Fibroblast of lung (primary cell): ENCODE data around the gene ACP4. TPM values are rescaled to one million over a fixed set of nuclear protein-coding genes. Genes with fewer than 3 reads are reported as not detected.

Experiments
- DNase-seq, 2 donors: peaks; one replicate each; pipeline versions ENCODE4 v3.0.0 to v3.0.0-alpha.2; 2010; ENCODE audit warnings: low read depth in 2 of 2
- H2AFZ ChIP-seq: 2 replicates; pipeline ENCODE4 v1.5.1; 2012; ENCODE audit warnings: low read length, control low read depth, inconsistent platforms
- H3K27ac ChIP-seq: 2 replicates; pipeline ENCODE4 v1.5.1; 2011; ENCODE audit warnings: low read length, control low read depth; ENCODE audit not compliant: insufficient read depth
- H3K27me3 ChIP-seq: 2 replicates; pipeline ENCODE4 v1.5.1; 2011; ENCODE audit warnings: mild to moderate bottlenecking, low read length; ENCODE audit not compliant: control insufficient read depth, insufficient read depth
- H3K36me3 ChIP-seq: 2 replicates; pipeline ENCODE4 v1.5.1; 2011; ENCODE audit warnings: low read length; ENCODE audit not compliant: control insufficient read depth, insufficient read depth
- H3K4me1 ChIP-seq: 2 replicates; pipeline ENCODE4 v1.5.1; 2011; ENCODE audit warnings: low read length; ENCODE audit not compliant: control insufficient read depth, insufficient read depth; ENCODE audit errors: extremely low read depth
- H3K4me2 ChIP-seq: 2 replicates; pipeline ENCODE4 v1.5.1; 2011; ENCODE audit warnings: low read length, control low read depth; ENCODE audit not compliant: insufficient read depth; ENCODE audit errors: extremely low read depth
- H3K4me3 ChIP-seq, 4 experiments: fragments of 200-600 bp in 1 of 4; sonication (generic) in 1 of 4; replicated peaks in 1 of 4; 2 replicates each; pipeline ENCODE4 v1.5.1; 2011 to 2016; ENCODE audit warnings: low read length in 4 of 4, low read depth in 3 of 4, mild to moderate bottlenecking in 3 of 4, control low read depth in 2 of 4, inconsistent platforms in 1 of 4, mixed read lengths in 1 of 4; ENCODE audit not compliant: insufficient read depth in 1 of 4; ENCODE audit errors: control extremely low read depth in 1 of 4
- H3K79me2 ChIP-seq: 2 replicates; pipeline ENCODE4 v1.5.1; 2012; ENCODE audit warnings: mild to moderate bottlenecking, low read length, inconsistent platforms; ENCODE audit not compliant: control insufficient read depth, insufficient read depth
- H3K9ac ChIP-seq: 2 replicates; pipeline ENCODE4 v1.5.1; 2011; ENCODE audit warnings: mild to moderate bottlenecking, low read length, control low read depth; ENCODE audit not compliant: insufficient read depth
- H3K9me3 ChIP-seq: 2 replicates; pipeline ENCODE4 v1.5.1; 2012; ENCODE audit warnings: low read depth, low read length; ENCODE audit not compliant: control insufficient read depth, insufficient read depth
- H4K20me1 ChIP-seq: 2 replicates; pipeline ENCODE4 v1.5.1; 2011; ENCODE audit warnings: low read length; ENCODE audit not compliant: control insufficient read depth, insufficient read depth; ENCODE audit errors: extremely low read depth
- CTCF ChIP-seq, 2 donors: IDR thresholded peaks in 1 of 2; conservative IDR thresholded peaks in 1 of 2; 1 replicate in 1 of 2; 2 replicates in 1 of 2; pipeline ENCODE4 v1.5.1; 2011 to 2012; ENCODE audit warnings: low read length in 2 of 2, control low read depth in 1 of 2, inconsistent platforms in 1 of 2, low read depth in 1 of 2, mild to moderate bottlenecking in 1 of 2
- EZH2 ChIP-seq: IDR thresholded peaks from 2 replicates; pipeline ENCODE4 v1.5.1; 2012; ENCODE audit warnings: low read length, control low read depth, mild to moderate bottlenecking; ENCODE audit errors: missing control alignments
- polyA plus RNA-seq, 2 donors: library from polyadenylated mRNA; depleted of rRNA in 1 of 2; stranded (reverse) in 1 of 2; unstranded in 1 of 2; fragments of >200 nt; gene quantifications; 2 replicates each; pipeline ENCODE4 v1.2.1, GENCODE V29; 2011 to 2012; ENCODE audit warnings: missing spikeins in 1 of 2
- total RNA-seq: library from RNA; depleted of rRNA; stranded (reverse); fragments of >200 nt; gene quantifications from 2 replicates; pipeline ENCODE4 v1.2.1, GENCODE V29; 2014

ACP4 gene
- total and polyA plus RNA-seq, 2 donors (not counting 1 experiment from before 2014, with no cell fraction given), result not detected

GRCh38 chr19:50827476-50827875 lies 37.3 kb downstream of the ACP4 start:
- Histone ChIP-seq H4K20me1 (no peaks in the 10 kb centered on the region), H3K9ac (no peak overlapping the region), H3K9me3 (no peaks in the 10 kb centered on the region), H3K4me2 (no peak overlapping the region), H3K79me2 (no peaks in the 10 kb centered on the region), H3K4me1 (no peaks in the 10 kb centered on the region), H3K27ac (no peak overlapping the region), H2AFZ (no peak overlapping the region), H3K36me3 (no peaks in the 10 kb centered on the region), H3K27me3 (no peaks in the 10 kb centered on the region), H3K4me3 (no peak overlapping the region)
- DNase-seq, result no peak
- TF ChIP-seq EZH2 (no peak), CTCF (conservative IDR thresholded peaks at IDR 0.05 in 1 of 2, IDR thresholded peaks at IDR 0.05 in 1 of 2; ENCODE audit: low read depth in 1 of 2, low read length in 2 of 2) (no peak)

- TF ChIP-seq CTCF (conservative IDR thresholded peaks at IDR 0.05 in 1 of 2, IDR thresholded peaks at IDR 0.05 in 1 of 2; ENCODE audit: low read depth in 1 of 2, low read length in 2 of 2) (no peak), EZH2 (no peak)
- Histone ChIP-seq H3K36me3 (no peaks in the 10 kb centered on the region), H3K27me3 (no peaks in the 10 kb centered on the region), H3K27ac (no peak overlapping the region), H4K20me1 (no peaks in the 10 kb centered on the region), H3K79me2 (no peaks in the 10 kb centered on the region), H3K4me1 (no peaks in the 10 kb centered on the region), H2AFZ (no peak overlapping the region), H3K9me3 (no peaks in the 10 kb centered on the region), H3K4me2 (no peak overlapping the region), H3K9ac (no peak overlapping the region), H3K4me3 (no peak overlapping the region)
- DNase-seq, result no peak
These were observed 39.6 kb downstream of the ACP4 start for GRCh38 chr19:50829801-50830200.

GRCh38 chr19:50830266-50831025 lies 40.2 kb downstream of the ACP4 start:
- H2AFZ ChIP-seq, result no peak overlapping the region
- DNase-seq, result no peak
- no peaks in the 10 kb centered on the region for H3K4me1 ChIP-seq
- no peak overlapping the region for H3K27ac ChIP-seq
- no peak overlapping the region for H3K4me3 ChIP-seq
- H4K20me1 ChIP-seq, result no peaks in the 10 kb centered on the region
- no peak for TF ChIP-seq EZH2
- TF ChIP-seq CTCF (conservative IDR thresholded peaks at IDR 0.05 in 1 of 2, IDR thresholded peaks at IDR 0.05 in 1 of 2; ENCODE audit: low read depth in 1 of 2, low read length in 2 of 2), result no peak
- no peak overlapping the region for H3K4me2 ChIP-seq
- H3K9ac ChIP-seq, result no peak overlapping the region
- H3K79me2 ChIP-seq, result no peaks in the 10 kb centered on the region
- H3K36me3 ChIP-seq, result no peaks in the 10 kb centered on the region
- no peaks in the 10 kb centered on the region for H3K9me3 ChIP-seq
- no peaks in the 10 kb centered on the region for H3K27me3 ChIP-seq
